ENCODE data around the gene NUP188.
A peak's percentile ranks its signal among the peaks of the same experiment; 100 is the strongest.
"Not testable (repeated sequence)": the region's sequence is repeated elsewhere in the genome, so short reads cannot be mapped to it uniquely, and the experiment has no call there.

The NUP188 gene

GRCh38 chr9:128917151-128917849 lies 30.2 kb upstream of the NUP188 start:
- DNase-seq = no peak

GRCh38 chr9:128918921-128919320 lies 28.6 kb upstream of the NUP188 start:
- DNase-seq = no peak

- DNase-seq = no peak
Measured at GRCh38 chr9:128919402-128920089, 28.0 kb upstream of the NUP188 start.

- no peak for DNase-seq
Measured at GRCh38 chr9:128920381-128921058, 27.0 kb upstream of the NUP188 start, which contains the start of gene PHYHD1. Gene PHYHD1 (plus strand): TSS chr9:128920982. CDS start chr9:128922324, 1,342 bp downstream.

- DNase-seq = no peak
Measured at GRCh38 chr9:128921881-128922763, 25.4 kb upstream of the NUP188 start.

GRCh38 chr9:128923493-128923883 lies 24.0 kb upstream of the NUP188 start:
- DNase-seq = no peak

- DNase-seq = peak; percentile 60
Measured at GRCh38 chr9:128927731-128928411, 19.6 kb upstream of the NUP188 start.

- DNase-seq = no peak
Measured at GRCh38 chr9:128928624-128929023, 18.9 kb upstream of the NUP188 start.

- DNase-seq = no peak
Measured at GRCh38 chr9:128929560-128929959, 17.9 kb upstream of the NUP188 start.

- DNase-seq = no peak
Measured at GRCh38 chr9:128933731-128934130, 13.8 kb upstream of the NUP188 start.

GRCh38 chr9:128936171-128936865 lies 11.2 kb upstream of the NUP188 start:
- no peak for DNase-seq

- no peak for DNase-seq
Measured at GRCh38 chr9:128937310-128938165, 10.0 kb upstream of the NUP188 start.

GRCh38 chr9:128940271-128940921 lies 7.1 kb upstream of the NUP188 start:
- no peak for DNase-seq

- DNase-seq = no peak
Measured at GRCh38 chr9:128940946-128941755, 6.3 kb upstream of the NUP188 start.

GRCh38 chr9:128943832-128944620 lies 3.5 kb upstream of the NUP188 start:
- no peak for DNase-seq

GRCh38 chr9:128944966-128945365 lies 2.5 kb upstream of the NUP188 start:
- DNase-seq = not testable (repeated sequence)

- no peak for DNase-seq
Measured at GRCh38 chr9:128945798-128946501, 1.5 kb upstream of the NUP188 start.
